ENCODE results near the gene PACSIN3. TPM values are rescaled to one million over a fixed set of nuclear protein-coding genes. Genes with fewer than 3 reads are reported as not detected.

The PACSIN3 gene
- total and polyA plus RNA-seq, 2 of the 8 experiments (the other 6 are each of a cell fraction or from before 2014, with no cell fraction given): 23.8 to 47.2 TPM

- 92% methylated on average over 7 of the region's 7 CpGs; no CpG with 5 or more reads in 1 of the 2 experiments for WGBS, 2 experiments (ENCODE audit: extremely low coverage in 1 of 2, insufficient coverage in 1 of 2, insufficient read length in 1 of 2, insufficient replicate concordance in 2 of 2, low coverage in 1 of 2, low lambda C conversion rate in 2 of 2, missing lambda C conversion rate in 1 of 2)
- H4K20me1 ChIP-seq (replicated peaks in 1 of 2; ENCODE audit: control insufficient read depth in 1 of 2, insufficient read depth in 2 of 2, low read length in 2 of 2): no peaks in the 10 kb centered on the region
- H4K91ac ChIP-seq (replicated peaks; ENCODE audit: insufficient read length, low read length): no peak overlapping the region
- H3K56ac ChIP-seq (replicated peaks; ENCODE audit: insufficient read length, low read depth, low read length): no peak overlapping the region
- no peak overlapping the region for H3K4ac ChIP-seq (replicated peaks; ENCODE audit: insufficient read length, low read depth, low read length)
- ChIA-PET CTCF (ENCODE audit: partially characterized antibody) (interaction anchor here (0.7 to 2.2 kb wide), 7 partner anchors 12 to 289 kb away, joined by 3 to 8 read pairs (median 5); partner anchors contain the start of gene LRP4), POLR2A (ENCODE audit: partially characterized antibody) (interaction anchor here (0.8 to 2.1 kb wide), 5 partner anchors 9 to 234 kb away, joined by 3 to 5 read pairs (median 3); no protein-coding TSS in a partner anchor)
- H3K9me3 ChIP-seq (ENCODE audit: insufficient read depth in 2 of 2, low read depth in 1 of 2, low read length in 1 of 2): no peaks in the 10 kb centered on the region
- H3K23me2 ChIP-seq (ENCODE audit: low read depth, low read length): no peaks in the 10 kb centered on the region
- DNase-seq (ENCODE audit: low read depth in 1 of 2, low spot score in 2 of 2) (no peak), FAIRE-seq (no peak)
- no peaks in the 10 kb centered on the region for H3K79me2 ChIP-seq (ENCODE audit: control insufficient read depth in 1 of 2, insufficient read depth in 2 of 2, low read length in 2 of 2)
- H3K4me2 ChIP-seq (ENCODE audit: insufficient read depth in 1 of 2, low read depth in 2 of 2, low read length in 2 of 2): no peak overlapping the region
- no peak overlapping the region for H3K18ac ChIP-seq (ENCODE audit: extremely low read depth, low read length)
- H2BK120ac ChIP-seq (replicated peaks; ENCODE audit: low read depth, low read length): no peak overlapping the region
- H2AFZ ChIP-seq (ENCODE audit: low read length): no peak overlapping the region
- no peak overlapping the region for H4K5ac ChIP-seq (ENCODE audit: insufficient read length, low read depth, low read length)
- H2BK20ac ChIP-seq (ENCODE audit: low read length): no peak overlapping the region
- no peaks in the 10 kb centered on the region for H3K36me3 ChIP-seq (ENCODE audit: control insufficient read depth in 2 of 4, insufficient read depth in 4 of 4, low read length in 3 of 4)
- no peak overlapping the region for H3K9ac ChIP-seq (replicated peaks in 1 of 4; ENCODE audit: extremely low read depth in 1 of 4, low read depth in 3 of 4, low read length in 3 of 4)
- peaks cover 0 to 2% (median 0%) of the 10 kb centered on the region in 4 experiments; a peak in 1 of 7 replicates for H3K4me1 ChIP-seq (replicated peaks in 1 of 4; ENCODE audit: control insufficient read depth in 3 of 4, insufficient read depth in 4 of 4, low read length in 3 of 4)
- H3K14ac ChIP-seq (ENCODE audit: insufficient read length): no peak overlapping the region
- H3K27me3 ChIP-seq (replicated peaks in 1 of 4; ENCODE audit: control insufficient read depth in 3 of 4, extremely low read depth in 1 of 4, insufficient read depth in 3 of 4, low read length in 3 of 4): no peaks in the 10 kb centered on the region
- H2BK12ac ChIP-seq (ENCODE audit: low read depth, low read length): no peak overlapping the region
- H3K27ac ChIP-seq (ENCODE audit: low read depth, low read length): no peak overlapping the region
- H2BK5ac ChIP-seq (ENCODE audit: low read depth, low read length): no peak overlapping the region
- H3K4me3 ChIP-seq (ENCODE audit: extremely low read depth in 1 of 4, insufficient read depth in 2 of 4, low read depth in 3 of 4, low read length in 4 of 4): no peak overlapping the region
- H3K23ac ChIP-seq (ENCODE audit: insufficient read length): no peak overlapping the region
- no peak overlapping the region for H4K8ac ChIP-seq (ENCODE audit: extremely low read depth, insufficient read depth, low read length)
- H2AK5ac ChIP-seq (ENCODE audit: low read depth, low read length): no peak overlapping the region
- H3K79me1 ChIP-seq (ENCODE audit: low read depth, low read length): no peaks in the 10 kb centered on the region
- H2BK15ac ChIP-seq (ENCODE audit: low read length): no peak overlapping the region
- TF ChIP-seq ATF2 (IDR thresholded peaks at IDR 0.05; ENCODE audit: low read length) (no peak), TAF1 (IDR thresholded peaks at IDR 0.05; ENCODE audit: low read depth, low read length) (no peak), CHD2 (IDR thresholded peaks at IDR 0.05; ENCODE audit: low read length) (no peak), GTF2F1 (IDR thresholded peaks at IDR 0.05; ENCODE audit: borderline replicate concordance, low read depth, low read length) (no peak), FOSL1 (IDR thresholded peaks at IDR 0.05; ENCODE audit: insufficient read depth, low read depth, low read length) (no peak), TAF7 (optimal IDR thresholded peaks at IDR 0.05; ENCODE audit: borderline replicate concordance, low read depth, low read length) (no peak), CREB1 (IDR thresholded peaks at IDR 0.05) (no peak), E2F6 (IDR thresholded peaks at IDR 0.05) (no peak), NRF1 (IDR thresholded peaks at IDR 0.05; ENCODE audit: low read depth, low read length) (no peak), EZH2 (IDR thresholded peaks at IDR 0.05; ENCODE audit: low read depth, low read length, severe bottlenecking) (no peak), SAP30 (IDR thresholded peaks at IDR 0.05; ENCODE audit: insufficient read depth, insufficient replicate concordance, low read length) (no peak), POU5F1 (IDR thresholded peaks at IDR 0.05; ENCODE audit: low read depth, low read length) (no peak)
Observed at GRCh38 chr11:47147681-47148080, 38.6 kb downstream of the PACSIN3 start.
